HCT116 (cell line): ENCODE results near the gene TUBA4B. TPM values are rescaled to one million over a fixed set of nuclear protein-coding genes. Genes with fewer than 3 reads are reported as not detected.
A peak's percentile ranks its signal among the peaks of the same experiment; 100 is the strongest.

Experiments used
- ATAC-seq: fragments of 200-7000 bp; cut with Tn5 transposase; 2 replicates; pipeline ENCODE4 v1.9.1; 2020; ENCODE audit warnings: mild to moderate bottlenecking, moderate library complexity
- BruUV-seq: library from RNA; stranded (reverse); fragments of 400-500 nt; replicated peaks from 2 replicates; lab custom pipeline; 2021; lab: Mats Ljungman, UMichigan
- CTCF ChIA-PET: fragments of 300-600 bp; sonication (Branson Sonifier 250); formaldehyde crosslinking; loops from one replicate; lab custom pipeline; 2021; ENCODE audit warnings: antibody characterized with exemption; lab: Charles Lee
- POLR2A ChIA-PET: fragments of 300-600, 350-600 bp; sonication (Branson Sonifier 250); formaldehyde crosslinking; loops from one replicate; lab custom pipeline; 2021; ENCODE audit warnings: antibody characterized with exemption; lab: Charles Lee
- RAD21 ChIA-PET, 2 experiments: fragments of 300-600 bp; sonication (Branson Sonifier 250); formaldehyde crosslinking; loops; one replicate each; lab custom pipeline; 2023; ENCODE audit warnings: low total read pairs in 2 of 2; ENCODE audit not compliant: uncharacterized antibody in 2 of 2, unreplicated experiment in 2 of 2, low non-redundant PET in 1 of 2; lab: Charles Lee
- DNase-seq: peaks from one replicate; pipeline ENCODE4 v3.0.0-alpha.2; 2010; ENCODE audit warnings: low read depth, low spot score
- H2AFZ ChIP-seq: fragments of 200-600 bp; shearing (Covaris generic), sonication (generic); 2 replicates; pipeline ENCODE4 v1.6.1; 2017; ENCODE audit warnings: low read depth, mixed run types, mixed read lengths, antibody characterized with exemption, low read length; ENCODE audit not compliant: poor library complexity, severe bottlenecking
- H3K27ac ChIP-seq: 2 replicates; pipeline ENCODE4 v1.5.1; 2012; ENCODE audit warnings: low read depth, low read length
- H3K27me3 ChIP-seq: fragments of 200-600 bp; sonication (generic); 2 replicates; pipeline ENCODE4 v1.6.1; 2016; ENCODE audit warnings: mixed run types, low read length, mixed read lengths; ENCODE audit not compliant: insufficient read depth
- H3K36me3 ChIP-seq, 2 experiments: fragments of 200-500 bp in 1 of 2; fragments of 200-600 bp in 1 of 2; sonication (Bioruptor generic) in 1 of 2; sonication (generic) in 1 of 2; 2 replicates each; pipeline versions ENCODE4 v1.5.1 to v1.6.1; 2014 to 2016; ENCODE audit warnings: low read length in 2 of 2, inconsistent platforms in 1 of 2, mixed read lengths in 1 of 2, mixed run types in 1 of 2; ENCODE audit not compliant: insufficient read depth in 2 of 2, control insufficient read depth in 1 of 2
- H3K4me1 ChIP-seq, 2 experiments: fragments of 200-600 bp in 1 of 2; sonication (generic) in 1 of 2; 2 replicates each; pipeline versions ENCODE4 v1.5.1 to v1.6.1; 2012 to 2017; ENCODE audit warnings: low read length in 2 of 2, inconsistent platforms in 1 of 2, mild to moderate bottlenecking in 1 of 2, mixed read lengths in 1 of 2, mixed run types in 1 of 2, moderate library complexity in 1 of 2; ENCODE audit not compliant: insufficient read depth in 2 of 2, control insufficient read depth in 1 of 2
- H3K4me2 ChIP-seq: fragments of 200-600 bp; sonication (generic); 2 replicates; pipeline ENCODE4 v1.6.1; 2017; ENCODE audit warnings: mixed run types, low read length, mixed read lengths
- H3K4me3 ChIP-seq, 2 experiments: fragments of 200-600 bp in 1 of 2; sonication (generic) in 1 of 2; replicated peaks in 1 of 2; 2 replicates each; pipeline ENCODE4 v1.5.1; 2011 to 2016; ENCODE audit warnings: low read length in 2 of 2, control low read depth in 1 of 2, low read depth in 1 of 2, mild to moderate bottlenecking in 1 of 2, mixed read lengths in 1 of 2, mixed run types in 1 of 2
- H3K79me2 ChIP-seq: fragments of 200-600 bp; sonication (generic); 2 replicates; pipeline ENCODE4 v1.6.1; 2017; ENCODE audit warnings: mild to moderate bottlenecking, mixed run types, low read length, moderate library complexity, mixed read lengths; ENCODE audit not compliant: insufficient read depth
- H3K9ac ChIP-seq: fragments of 200-600 bp; sonication (generic); 2 replicates; pipeline ENCODE4 v1.6.1; 2016; ENCODE audit warnings: low read length, mixed read lengths
- H3K9me2 ChIP-seq: fragments of 200-600 bp; sonication (generic), shearing (Covaris generic); 2 replicates; pipeline ENCODE4 v1.6.1; 2017; ENCODE audit warnings: mixed run types, mild to moderate bottlenecking, moderate library complexity; ENCODE audit not compliant: insufficient read depth
- H3K9me3 ChIP-seq, 2 experiments: fragments of 200-500 bp in 1 of 2; fragments of 200-600 bp in 1 of 2; sonication (Bioruptor generic) in 1 of 2; sonication (generic) in 1 of 2; 2 replicates each; pipeline ENCODE4 v1.6.1; 2014 to 2017; ENCODE audit warnings: low read length in 2 of 2, mixed read lengths in 2 of 2, inconsistent platforms in 1 of 2, low read depth in 1 of 2, mild to moderate bottlenecking in 1 of 2, mixed run types in 1 of 2, moderate library complexity in 1 of 2; ENCODE audit not compliant: control insufficient read depth in 1 of 2, insufficient read depth in 1 of 2
- H4K20me1 ChIP-seq: fragments of 200-600 bp; sonication (generic), shearing (Covaris generic); 2 replicates; pipeline ENCODE4 v1.6.1; 2017; ENCODE audit warnings: mixed run types, mild to moderate bottlenecking, moderate library complexity; ENCODE audit not compliant: insufficient read depth
- CEBPB ChIP-seq: IDR thresholded peaks from 2 replicates; pipeline ENCODE4 v1.6.1; 2012; ENCODE audit warnings: low read depth
- EZH2 ChIP-seq: fragments of 200-600 bp; sonication (generic); IDR thresholded peaks from 2 replicates; pipeline ENCODE4 v1.6.1; 2017; ENCODE audit warnings: antibody characterized with exemption, mixed run types
- FOSL1 ChIP-seq: IDR thresholded peaks from 2 replicates; pipeline ENCODE4 v1.6.1; 2012; ENCODE audit warnings: low read depth
- JUND ChIP-seq: IDR thresholded peaks from 2 replicates; pipeline ENCODE4 v1.6.1; 2012
- REST ChIP-seq: IDR thresholded peaks from 2 replicates; pipeline ENCODE4 v1.6.1; 2012; ENCODE audit warnings: low read depth
- intact Hi-C: fragments of 100-400 bp; cut with micrococcal nuclease; formaldehyde crosslinking; loops from 2 replicates; pipeline ENCODE4 v1.10.0; 2022
- total RNA-seq: library from RNA; stranded (reverse); gene quantifications from one replicate; pipeline ENCODE4 v1.2.1, GENCODE V29; 2021; ENCODE audit not compliant: unreplicated experiment

TUBA4B gene
- total RNA-seq, 1 experiment from 2014 or later = not detected

DNA sequence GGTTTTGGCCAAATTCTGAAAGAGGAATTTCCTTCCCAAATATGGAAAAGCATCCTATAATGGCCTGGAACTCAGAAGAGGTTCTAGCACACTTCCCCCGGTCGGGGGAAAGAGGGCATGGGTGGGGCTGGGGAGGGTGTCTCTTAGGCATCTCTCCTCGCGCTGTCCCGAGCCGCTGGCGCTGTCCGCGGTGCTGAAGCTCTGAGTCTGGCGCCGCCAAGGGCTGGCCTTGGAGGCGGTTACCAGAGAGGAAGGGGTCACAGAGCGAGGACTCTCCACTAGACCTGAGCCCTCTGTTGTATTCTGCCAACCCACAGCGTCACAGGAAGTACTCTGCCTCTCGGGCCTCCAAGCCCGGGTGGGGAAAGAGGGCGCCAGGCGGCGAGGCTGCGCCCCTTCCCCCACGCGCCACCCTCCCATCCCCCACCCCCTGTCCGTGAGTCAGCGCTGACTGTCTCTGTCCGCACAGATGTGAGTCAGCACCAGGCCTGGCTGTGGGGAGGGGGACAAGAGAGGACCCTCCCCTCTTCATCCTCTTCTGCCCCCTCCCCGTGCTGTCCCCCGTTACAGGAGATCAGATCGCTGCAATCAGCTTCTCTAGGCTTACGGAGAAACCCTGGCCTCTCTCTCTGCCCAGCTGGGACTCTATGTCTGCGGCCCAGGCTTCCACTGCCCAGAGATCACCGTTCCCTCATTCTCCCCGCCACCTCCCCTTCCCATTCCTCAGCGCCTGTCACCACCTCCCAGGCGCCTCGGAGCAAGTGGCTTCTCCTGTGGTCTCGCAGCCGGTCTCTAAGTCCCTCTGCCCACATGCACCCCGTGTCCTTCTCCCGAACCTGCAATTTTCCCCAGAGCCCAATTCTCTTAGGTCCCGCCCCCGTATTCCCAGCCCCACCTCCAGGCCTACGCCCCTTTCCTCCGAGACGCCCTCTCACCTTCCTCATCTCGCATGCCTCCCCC, 55.4 kb downstream of the TUBA4B start:
- ChIA-PET RAD21 (interaction anchor here in 1 of 2 experiments (0.6 kb wide), 1 partner anchor 153 kb away, joined by 3 read pairs; no protein-coding TSS in a partner anchor), CTCF (interaction anchor here (1.0 to 1.4 kb wide), 2 partner anchors 10 to 14 kb away, joined by 3 to 6 read pairs; no protein-coding TSS in a partner anchor), POLR2A (no interaction called here)
- H3K9ac ChIP-seq = no peak overlapping the region
- no peaks in the 10 kb centered on the region for H3K36me3 ChIP-seq
- no peaks in the 10 kb centered on the region for H3K79me2 ChIP-seq
- no TSS peak for BruUV-seq
- no peak overlapping the region for H2AFZ ChIP-seq
- peaks cover 0 to 12% of the 10 kb centered on the region in 2 experiments; a peak in 2 of 4 replicates for H3K4me1 ChIP-seq
- ATAC-seq (peak; percentile 95), DNase-seq (peak; percentile 29)
- intact Hi-C loops = loop anchor here (5.0 kb wide), 1 partner anchor 261 kb away; no protein-coding TSS in a partner anchor
- H3K27ac ChIP-seq = no peak overlapping the region
- no peaks in the 10 kb centered on the region for H4K20me1 ChIP-seq
- peak overlapping the region in 1 of 2 experiments; percentile 12; a peak in 1 of 4 replicates for H3K4me3 ChIP-seq
- no peaks in the 10 kb centered on the region; a peak in 1 of 4 replicates for H3K9me3 ChIP-seq
- H3K27me3 ChIP-seq = peaks cover 37% of the 10 kb centered on the region
- TF ChIP-seq JUND = peak; percentile 41; the same call in 1 of the 2 replicates
- no peak for TF ChIP-seq CEBPB
- peak; percentile 82 for TF ChIP-seq FOSL1
- no peak for TF ChIP-seq EZH2
- TF ChIP-seq REST = peak; percentile 98
- H3K9me2 ChIP-seq = no peaks in the 10 kb centered on the region
- H3K4me2 ChIP-seq = peak overlapping the region; percentile 62
